ENCODE results near the gene DISC1.

DNA sequence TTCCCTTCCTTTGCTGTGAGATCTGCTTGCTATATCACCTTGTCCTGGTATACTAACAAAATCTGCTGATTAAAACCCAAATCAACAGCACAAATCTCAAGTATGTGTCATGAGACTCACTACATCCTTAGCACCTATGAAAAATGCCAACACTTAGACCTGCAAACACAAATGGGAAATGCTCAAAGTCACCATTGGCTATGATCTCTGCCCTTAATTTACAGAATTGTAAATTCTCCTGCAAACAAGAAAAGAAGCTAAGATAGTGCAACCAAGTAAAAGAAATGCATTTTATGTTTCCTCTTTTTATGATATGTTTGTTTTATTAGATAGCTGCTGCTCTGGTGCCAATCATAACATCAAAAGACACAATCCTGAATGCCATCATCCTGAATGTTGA is 80.8 kb downstream of the DISC1 start:
- TF ChIP-seq, protein P1, sequence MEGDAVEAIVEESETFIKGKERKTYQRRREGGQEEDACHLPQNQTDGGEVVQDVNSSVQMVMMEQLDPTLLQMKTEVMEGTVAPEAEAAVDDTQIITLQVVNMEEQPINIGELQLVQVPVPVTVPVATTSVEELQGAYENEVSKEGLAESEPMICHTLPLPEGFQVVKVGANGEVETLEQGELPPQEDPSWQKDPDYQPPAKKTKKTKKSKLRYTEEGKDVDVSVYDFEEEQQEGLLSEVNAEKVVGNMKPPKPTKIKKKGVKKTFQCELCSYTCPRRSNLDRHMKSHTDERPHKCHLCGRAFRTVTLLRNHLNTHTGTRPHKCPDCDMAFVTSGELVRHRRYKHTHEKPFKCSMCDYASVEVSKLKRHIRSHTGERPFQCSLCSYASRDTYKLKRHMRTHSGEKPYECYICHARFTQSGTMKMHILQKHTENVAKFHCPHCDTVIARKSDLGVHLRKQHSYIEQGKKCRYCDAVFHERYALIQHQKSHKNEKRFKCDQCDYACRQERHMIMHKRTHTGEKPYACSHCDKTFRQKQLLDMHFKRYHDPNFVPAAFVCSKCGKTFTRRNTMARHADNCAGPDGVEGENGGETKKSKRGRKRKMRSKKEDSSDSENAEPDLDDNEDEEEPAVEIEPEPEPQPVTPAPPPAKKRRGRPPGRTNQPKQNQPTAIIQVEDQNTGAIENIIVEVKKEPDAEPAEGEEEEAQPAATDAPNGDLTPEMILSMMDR (IDR thresholded peaks at IDR 0.05; ENCODE audit: low read depth, low read length), result no peak
- no peak for TF ChIP-seq POLR2A (IDR thresholded peaks at IDR 0.05; ENCODE audit: extremely low read depth, insufficient read length)

Measured in NB4 (cell line).